HG03432 (cell line): ENCODE data around the gene LIPK.

ENCODE experiments used
- ATAC-seq: cut with Tn5 transposase; IDR thresholded peaks from one replicate; pipeline ENCODE4 v1.9.1; 2021; ENCODE audit warnings: mild to moderate bottlenecking, moderate library complexity; ENCODE audit not compliant: unreplicated experiment

Gene LIPK

DNA sequence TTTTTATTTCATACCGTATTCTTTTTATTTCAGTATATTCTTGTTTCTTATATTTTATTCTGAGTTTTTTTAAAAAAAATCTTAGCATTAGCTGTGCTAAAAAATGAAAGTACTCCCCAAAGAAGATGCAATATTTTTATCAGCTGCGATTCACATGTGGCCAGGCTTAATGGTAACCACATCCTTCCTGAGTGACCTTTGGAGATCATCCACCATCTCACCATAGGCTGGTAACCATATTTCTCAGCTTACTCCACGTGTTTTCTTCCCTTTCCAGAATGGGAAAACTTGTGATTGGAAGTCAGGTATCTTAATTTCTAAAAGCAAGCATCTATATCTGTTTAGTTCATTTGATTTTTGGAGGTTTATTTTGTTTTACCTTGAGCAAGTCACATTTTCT is 77.7 kb downstream of the LIPK start:
- ATAC-seq: no peak

DNA sequence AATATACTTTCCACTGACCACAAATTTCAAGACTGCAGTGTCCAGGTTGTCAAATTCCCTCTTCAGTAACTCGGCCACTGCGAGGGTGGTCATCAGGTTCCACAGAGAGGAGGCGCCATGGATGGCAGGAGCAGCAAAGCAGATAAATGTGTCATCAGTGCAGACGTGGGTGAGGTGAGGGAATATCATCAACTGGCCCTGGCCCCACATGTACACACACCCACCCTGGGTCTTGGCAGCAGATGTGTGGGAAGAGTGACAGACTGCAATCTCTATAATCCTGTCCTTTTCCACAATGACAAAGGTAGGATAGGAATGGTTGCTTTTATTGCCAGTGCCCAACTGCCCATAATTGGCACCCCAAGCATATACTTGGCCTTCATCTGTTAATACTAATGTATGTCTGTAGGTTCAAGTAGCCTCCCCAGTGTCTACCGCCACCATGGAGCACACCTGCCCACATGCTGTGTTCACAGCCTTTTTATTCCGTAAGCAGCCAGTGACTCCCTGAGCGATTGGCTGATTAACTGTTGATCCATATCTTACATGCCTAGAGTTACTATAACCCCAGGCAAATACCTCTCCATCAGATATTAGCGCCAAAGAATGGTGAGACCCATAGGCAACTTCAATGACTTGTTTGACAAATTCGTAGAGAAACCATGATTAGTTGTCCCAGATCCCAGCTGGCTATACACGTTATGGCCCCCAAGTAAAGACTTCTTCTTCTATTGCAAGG is 80.2 kb downstream of the LIPK start:
- ATAC-seq: no peak

DNA sequence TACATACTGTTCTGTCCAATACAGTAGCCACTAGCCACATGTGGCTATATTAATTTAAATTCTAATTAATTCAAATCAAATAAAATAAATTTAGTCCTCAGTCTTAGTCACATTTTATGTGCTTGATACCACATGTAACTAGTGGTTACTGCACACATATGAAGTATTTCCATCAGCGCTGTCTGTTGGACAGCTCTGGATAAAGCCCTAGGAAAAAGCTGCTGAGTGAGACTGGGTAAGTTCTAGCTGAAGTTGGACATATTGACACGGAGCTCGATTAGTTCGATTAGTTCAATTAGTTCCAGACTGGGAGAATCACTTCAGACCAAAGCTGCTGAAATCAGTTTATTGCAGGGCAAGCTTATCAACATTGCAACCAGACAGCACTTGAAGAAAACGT is 81.4 kb downstream of the LIPK start:
- ATAC-seq: no peak

DNA sequence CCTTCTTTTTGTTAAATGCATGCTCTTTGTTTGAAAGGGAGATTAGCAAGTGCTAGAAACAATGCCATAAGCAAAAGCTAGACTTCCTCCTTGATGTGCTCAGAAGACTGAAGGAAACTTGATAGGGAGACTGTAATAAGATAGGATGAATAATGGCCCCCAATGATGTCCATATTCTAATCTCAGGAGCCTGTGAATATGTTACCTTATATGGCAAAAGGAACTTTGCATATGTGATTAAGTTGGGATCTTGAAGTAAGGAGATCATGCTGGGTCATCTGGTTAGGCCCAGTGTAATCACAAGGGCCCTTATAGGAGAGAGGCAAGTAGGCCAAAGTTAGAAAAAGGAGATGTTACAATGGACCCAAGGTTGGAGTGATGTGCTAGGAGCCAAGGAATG is 82.9 kb downstream of the LIPK start:
- no peak for ATAC-seq

DNA sequence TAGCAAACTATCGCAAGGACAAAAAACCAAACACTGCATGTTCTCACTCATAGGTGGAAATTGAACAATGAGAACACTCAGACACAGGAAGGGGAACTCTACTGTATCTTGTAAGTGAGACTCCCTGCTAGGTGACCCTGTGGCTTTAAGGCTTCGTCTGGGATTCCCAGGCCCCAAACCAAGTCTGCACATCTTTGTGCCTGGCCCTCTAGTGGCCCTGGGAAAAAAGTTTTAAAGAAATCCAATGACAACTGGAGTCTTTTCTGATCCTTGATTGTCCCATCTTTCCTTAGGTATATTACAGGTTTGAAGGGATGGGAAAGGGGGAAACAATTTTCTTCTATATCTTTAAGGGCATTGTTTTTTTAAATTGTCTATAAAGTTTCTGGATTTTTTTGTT is 85.9 kb downstream of the LIPK start:
- ATAC-seq: no peak

DNA sequence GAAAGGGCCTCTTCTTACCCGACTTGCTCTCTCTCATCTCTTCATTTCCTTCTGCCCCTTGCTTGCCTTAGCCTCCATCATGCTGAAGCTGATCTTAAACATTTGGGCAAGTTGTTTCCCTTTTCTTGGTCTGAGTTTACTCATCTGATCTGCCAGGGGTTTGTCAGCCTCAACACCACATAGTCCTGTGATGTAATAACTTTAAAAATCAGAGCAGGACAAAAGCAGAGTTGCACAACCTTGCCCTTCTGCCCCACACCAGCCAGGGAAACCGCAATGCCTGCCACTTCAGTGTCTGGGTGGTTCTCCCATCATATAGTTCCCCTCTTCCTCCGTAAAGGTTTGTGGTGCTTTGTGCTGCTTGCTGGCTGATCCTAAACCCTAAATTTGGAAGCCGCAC is 86.6 kb downstream of the LIPK start:
- ATAC-seq: no peak

DNA sequence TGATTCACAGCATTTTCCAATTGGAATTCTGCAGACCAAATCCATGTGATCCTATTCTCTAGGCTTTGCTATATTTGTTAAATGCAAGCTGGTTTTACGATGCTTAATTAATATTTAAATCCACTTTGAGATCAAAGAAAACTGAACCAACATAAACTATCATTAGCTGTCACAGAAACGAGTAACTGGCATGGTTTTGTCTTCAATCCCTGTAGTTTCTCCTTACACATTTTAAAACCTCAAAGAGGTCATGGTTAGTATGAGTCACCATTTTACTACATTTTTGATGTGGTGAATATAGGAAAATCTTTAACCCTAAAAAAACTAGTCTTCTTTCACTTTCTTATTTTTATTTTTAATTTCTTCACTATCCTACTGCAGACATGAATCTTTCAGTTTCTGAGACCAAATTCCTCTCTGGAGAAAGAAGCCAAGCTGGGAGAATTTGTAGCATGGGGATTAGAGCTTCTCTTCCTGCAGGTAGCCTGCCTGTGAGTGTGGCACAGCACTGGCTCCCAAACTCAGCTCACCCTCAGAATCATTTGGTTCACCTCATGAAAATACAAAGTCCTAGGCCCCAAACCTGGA is 87.8 kb downstream of the LIPK start:
- ATAC-seq: peak; percentile 57

DNA sequence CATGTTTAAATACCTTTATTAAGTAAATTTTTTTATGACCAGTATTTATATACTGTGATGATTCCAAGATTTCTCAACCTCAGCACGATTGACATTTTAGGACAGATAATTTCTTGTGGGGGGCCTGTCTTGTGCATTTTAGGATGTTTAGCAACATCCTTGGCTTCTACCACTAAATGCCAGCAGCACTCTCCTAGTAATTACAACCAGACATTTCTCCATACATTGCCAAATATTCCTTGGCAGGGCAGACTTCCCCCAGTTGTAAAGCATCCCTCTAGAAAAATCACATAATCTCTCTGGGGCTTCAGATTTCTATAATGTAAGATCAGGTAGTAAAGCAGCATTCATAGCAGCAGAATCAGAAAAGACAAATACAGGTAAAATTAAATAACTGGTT is 88.7 kb downstream of the LIPK start:
- ATAC-seq: no peak

DNA sequence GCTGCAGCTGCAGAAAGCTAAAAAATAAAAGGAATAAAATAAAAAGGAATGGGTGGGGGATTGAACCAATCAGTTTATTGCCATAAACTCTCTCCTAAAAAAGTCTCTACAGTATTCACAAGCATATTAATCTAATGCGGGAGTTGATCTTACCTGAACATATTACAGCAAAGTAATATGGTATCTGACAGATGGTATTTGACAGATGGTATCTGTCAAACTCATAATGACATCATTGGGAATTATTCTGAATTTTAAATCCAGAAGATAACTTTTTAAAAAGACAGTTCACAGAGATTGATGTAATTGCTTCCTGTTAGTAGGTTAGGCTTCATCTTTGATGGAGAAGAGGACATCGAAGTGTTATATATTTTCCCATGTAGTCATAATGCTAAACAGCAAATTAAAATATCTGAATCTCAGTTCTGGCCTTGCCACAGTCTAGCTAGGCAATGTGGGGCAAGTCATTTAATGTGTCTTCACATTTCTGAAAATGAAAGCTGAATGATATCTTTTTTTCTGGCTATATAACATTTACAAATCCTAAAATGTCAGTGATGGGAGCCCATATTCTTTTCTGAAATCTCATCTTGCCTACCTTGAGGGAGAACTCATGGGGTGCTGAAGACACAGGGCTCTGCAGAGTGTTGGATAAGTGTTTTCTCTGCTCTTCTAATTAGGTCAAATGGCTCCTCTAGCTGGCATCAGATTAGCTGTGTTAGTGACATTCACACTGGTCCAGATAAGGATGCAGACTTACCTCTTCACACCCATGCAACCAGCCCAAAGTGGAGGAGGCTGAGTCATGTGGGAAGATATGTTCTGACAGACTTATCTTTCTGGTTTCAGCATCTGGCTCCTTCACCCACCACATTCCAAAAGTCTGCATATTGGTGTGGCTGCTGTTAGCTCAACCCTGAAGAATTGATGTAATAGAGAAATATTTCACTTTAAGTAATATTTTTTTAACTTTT is 94.4 kb downstream of the LIPK start:
- no peak for ATAC-seq
